GM12878 (cell line): ENCODE results near the gene PLXNB3. TPM values are rescaled to one million over a fixed set of nuclear protein-coding genes. Genes with fewer than 3 reads are reported as not detected.

Experiments used
- ATF3 ChIP-seq: IDR thresholded peaks from 2 replicates; pipeline ENCODE4 v1.6.1; 2011; ENCODE audit warnings: low read depth, mild to moderate bottlenecking, low read length, moderate library complexity, borderline replicate concordance; ENCODE audit errors: extremely low read depth
- BHLHE40 ChIP-seq, 2 experiments: fragments of 450-650 bp in 1 of 2; IDR thresholded peaks; 2 replicates each; pipeline ENCODE4 v1.6.1; 2011 to 2017; ENCODE audit warnings: low read depth in 2 of 2, borderline replicate concordance in 1 of 2, improper control_type of control experiment in 1 of 2, low read length in 1 of 2, mild to moderate bottlenecking in 1 of 2
- CEBPB ChIP-seq, 2 experiments: fragments of 150-350 bp in 1 of 2; IDR thresholded peaks; 2 replicates each; pipeline ENCODE4 v1.6.1; 2012 to 2014; ENCODE audit warnings: low read depth in 2 of 2, low read length in 2 of 2, borderline replicate concordance in 1 of 2, inconsistent platforms in 1 of 2
- CREM ChIP-seq: IDR thresholded peaks from 2 replicates; pipeline ENCODE4 v1.6.1; 2014; ENCODE audit warnings: antibody characterized with exemption, low read depth
- DPF2 ChIP-seq: fragments of 450-650 bp; IDR thresholded peaks from 2 replicates; pipeline ENCODE4 v1.6.1; 2017; ENCODE audit warnings: mild to moderate bottlenecking
- EP300 ChIP-seq, 2 experiments: fragments of 150-350 bp in 1 of 2; IDR thresholded peaks; 2 replicates each; pipeline ENCODE4 v1.6.1; 2011 to 2012; ENCODE audit warnings: low read depth in 2 of 2, low read length in 2 of 2, borderline replicate concordance in 1 of 2, improper control_type of control experiment in 1 of 2, inconsistent platforms in 1 of 2; ENCODE audit not compliant: control insufficient read depth in 1 of 2
- ESRRA ChIP-seq: IDR thresholded peaks from 2 replicates; pipeline ENCODE4 v1.6.1; 2012; ENCODE audit warnings: mild to moderate bottlenecking, low read length, improper control_type of control experiment
- HCFC1 ChIP-seq: fragments of 150-350 bp; IDR thresholded peaks from 2 replicates; pipeline ENCODE4 v1.6.1; 2014; ENCODE audit warnings: low read length
- HDGF ChIP-seq: fragments of 450-650 bp; IDR thresholded peaks from 2 replicates; pipeline ENCODE4 v1.6.1; 2016; ENCODE audit warnings: antibody characterized with exemption
- JUND ChIP-seq: IDR thresholded peaks from 2 replicates; pipeline ENCODE4 v1.6.1; 2012; ENCODE audit warnings: low read depth, mild to moderate bottlenecking, low read length, improper control_type of control experiment, moderate library complexity
- KDM1A ChIP-seq: fragments of 200-600 bp; sonication (generic); IDR thresholded peaks from 2 replicates; pipeline ENCODE4 v1.6.1; 2016; ENCODE audit warnings: borderline replicate concordance
- MLLT1 ChIP-seq: fragments of 450-650 bp; IDR thresholded peaks from 2 replicates; pipeline ENCODE4 v1.6.1; 2016; ENCODE audit warnings: mild to moderate bottlenecking
- POLR2A ChIP-seq: IDR thresholded peaks from 2 replicates; pipeline ENCODE4 v1.6.1; 2011; ENCODE audit warnings: low read depth, mild to moderate bottlenecking, low read length
- PRDM15 ChIP-seq: fragments of 450-650 bp; formaldehyde crosslinking; IDR thresholded peaks from 2 replicates; pipeline ENCODE4 v1.4.0; 2020; ENCODE audit warnings: mild to moderate bottlenecking, moderate library complexity
- RB1 ChIP-seq: fragments of 450-650 bp; formaldehyde crosslinking; IDR thresholded peaks from 2 replicates; pipeline ENCODE4 v1.6.1; 2017; ENCODE audit warnings: mild to moderate bottlenecking, borderline replicate concordance
- RCOR1 ChIP-seq: conservative IDR thresholded peaks from 2 replicates; pipeline ENCODE4 v1.6.1; 2012; ENCODE audit warnings: low read depth, low read length, improper control_type of control experiment
- RELB ChIP-seq: fragments of 450-650 bp; IDR thresholded peaks from 2 replicates; pipeline ENCODE4 v1.6.1; 2017; ENCODE audit warnings: low read depth, mild to moderate bottlenecking, moderate library complexity
- SMARCA5 ChIP-seq: fragments of 450-650 bp; IDR thresholded peaks from 2 replicates; pipeline ENCODE4 v1.6.1; 2017; ENCODE audit warnings: mild to moderate bottlenecking
- TCF12 ChIP-seq: IDR thresholded peaks from 2 replicates; pipeline ENCODE4 v1.6.1; 2011; ENCODE audit warnings: low read depth, mild to moderate bottlenecking, low read length
- TCF7 ChIP-seq: IDR thresholded peaks from 2 replicates; pipeline ENCODE4 v1.6.1; 2014; ENCODE audit warnings: antibody characterized with exemption, borderline replicate concordance
- USF1 ChIP-seq: IDR thresholded peaks from 2 replicates; pipeline ENCODE4 v1.6.1; 2011; ENCODE audit warnings: borderline replicate concordance, low read depth, mild to moderate bottlenecking, moderate library complexity, mixed read lengths, low read length; ENCODE audit not compliant: insufficient read depth; ENCODE audit errors: extremely low read length
- ZSCAN29 ChIP-seq: fragments of 450-650 bp; IDR thresholded peaks from 2 replicates; pipeline ENCODE4 v1.6.1; 2017; ENCODE audit warnings: mild to moderate bottlenecking, moderate library complexity
- polyA plus RNA-seq, 11 experiments: library from polyadenylated mRNA; depleted of rRNA in 4 of 11; unstranded in 6 of 11; stranded (reverse) in 5 of 11; fragments of >200 nt; fragmentation: Nextera tagmentation in 4 of 11; fragmentation: Illumina TruSeq in 1 of 11; extraction: Ambion mirVana in 4 of 11; extraction: Trizol in 1 of 11; gene quantifications; 1 replicate in 1 of 11; 2 replicates in 10 of 11; pipeline versions ENCODE4 v1.2.1 to v1.2.3, GENCODE V29; 2011 to 2016; ENCODE audit warnings: inconsistent platforms in 2 of 11, missing spikeins in 2 of 11, low read depth in 1 of 11
- total RNA-seq, 4 experiments: library from RNA; depleted of rRNA in 3 of 4; stranded (reverse); fragments of >200 nt in 3 of 4; fragmentation: Illumina TruSeq in 1 of 4; extraction: Trizol in 1 of 4; gene quantifications; 2 replicates each; pipeline versions ENCODE4 v1.2.1 to v1.2.3, GENCODE V29; 2013 to 2021

Gene PLXNB3
- total and polyA plus RNA-seq, 10 of the 15 experiments (the other 5 are each of a cell fraction or from before 2014, with no cell fraction given) = 0.06 to 0.68 (median 0.19) TPM; not detected in 4

- TF ChIP-seq RCOR1 (no peak), USF1 (no peak), HDGF (no peak), ZSCAN29 (no peak), PRDM15 (CRISPR knock-in tag) (no peak), TCF12 (no peak), DPF2 (0 out of 2 replicates have a peak, but pooled peaks have one; percentile 20), HCFC1 (no peak), EP300 (IDR thresholded peaks at IDR 0.05; ENCODE audit: borderline replicate concordance in 1 of 2, control insufficient read depth in 1 of 2, low read depth in 2 of 2, low read length in 2 of 2) (no peak), POLR2A (peak; percentile 6; the same call in 1 of the 2 replicates), SMARCA5 (no peak), RELB (no peak), TCF7 (no peak), CEBPB (IDR thresholded peaks at IDR 0.05; ENCODE audit: borderline replicate concordance in 1 of 2, low read depth in 2 of 2, low read length in 2 of 2) (no peak), ATF3 (no peak), RB1 (no peak), CREM (no peak), MLLT1 (no peak), JUND (no peak), BHLHE40 (IDR thresholded peaks at IDR 0.05; ENCODE audit: borderline replicate concordance in 1 of 2, low read depth in 2 of 2, low read length in 1 of 2) (peak in 1 of 2 experiments; percentile 35; a peak in 1 of 4 replicates), ESRRA (no peak), KDM1A (no peak)
Observed at GRCh38 chrX:153723351-153724251, 40.4 kb upstream of the PLXNB3 start (continued).
